Tibial nerve (tissue), 4 donors: ENCODE measurements around the gene RNF213. TPM values are rescaled to one million over a fixed set of nuclear protein-coding genes. Genes with fewer than 3 reads are reported as not detected.

ENCODE experiments used
- DNase-seq, 2 donors: peaks; one replicate each; pipeline ENCODE4 v3.0.0-alpha.2; 2019; ENCODE audit warnings: low spot score in 2 of 2
- H3K27ac ChIP-seq, 4 donors: fragments of 200-600 bp; sonication (generic) in 3 of 4; one replicate each; pipeline ENCODE4 v1.5.1; 2017 to 2019; ENCODE audit warnings: mild to moderate bottlenecking in 1 of 4
- H3K27me3 ChIP-seq, 2 donors: fragments of 200-600 bp; sonication (generic) in 1 of 2; one replicate each; pipeline versions ENCODE4 v1.5.1 to v1.6.0; 2017 to 2019
- H3K36me3 ChIP-seq, 3 donors: fragments of 200-600 bp; sonication (generic); one replicate each; pipeline ENCODE4 v1.5.1; 2018 to 2019
- H3K4me1 ChIP-seq, 4 donors: fragments of 200-600 bp; sonication (generic) in 3 of 4; one replicate each; pipeline ENCODE4 v1.5.1; 2017 to 2019
- H3K4me3 ChIP-seq, 4 donors: fragments of 200-600 bp; sonication (generic) in 3 of 4; one replicate each; pipeline ENCODE4 v1.5.1; 2017 to 2019; ENCODE audit warnings: mild to moderate bottlenecking in 1 of 4, moderate library complexity in 1 of 4
- H3K9me3 ChIP-seq, 4 donors: fragments of 200-600 bp; sonication (generic) in 3 of 4; one replicate each; pipeline ENCODE4 v1.5.1; 2017 to 2019
- EP300 ChIP-seq, 2 donors: sonication (generic); formaldehyde crosslinking; IDR thresholded peaks; one replicate each; pipeline ENCODE4 v1.6.1; 2017; ENCODE audit warnings: antibody characterized with exemption in 2 of 2, mild to moderate bottlenecking in 1 of 2
- POLR2A ChIP-seq, 2 donors: fragments of 450-650 bp; IDR thresholded peaks; one replicate each; pipeline ENCODE4 v1.6.1; 2017; ENCODE audit warnings: antibody characterized with exemption in 2 of 2, mild to moderate bottlenecking in 2 of 2, moderate library complexity in 2 of 2
- WGBS, 2 donors: methylation state at CpG; one replicate each; pipeline ENCODE4 v1.1.5; 2018; 5-methylcytosine and 5-hydroxymethylcytosine counted together
- total RNA-seq, 4 donors: library from RNA; depleted of rRNA; stranded (reverse); fragments of >200 nt; gene quantifications; one replicate each; pipeline ENCODE4 v1.1.0, GENCODE V29; 2016
- TF ChIP-seq, protein P1 (sequence below), 5 experiments: fragments of 200-600 bp in 3 of 5; fragments of 450-650 bp in 2 of 5; sonication (generic) in 3 of 5; IDR thresholded peaks; one replicate each; pipeline ENCODE4 v1.5.1; 2016 to 2019; ENCODE audit warnings: antibody characterized with exemption in 5 of 5, mild to moderate bottlenecking in 3 of 5, moderate library complexity in 2 of 5

Gene RNF213
- total RNA-seq, 4 donors from 2014 or later = 107 to 148 (median 119) TPM

- TF ChIP-seq POLR2A (IDR thresholded peaks at IDR 0.05) = no peak
- no peak for DNase-seq
- H3K9me3 ChIP-seq = no peaks in the 10 kb centered on the region
- 21 to 33% methylated on average over 14 of the region's 14 CpGs for WGBS, 2 donors
- H3K36me3 ChIP-seq = peaks cover 0 to 32% (median 0%) of the 10 kb centered on the region in 3 donors
- H3K4me3 ChIP-seq = no peak overlapping the region
- H3K27me3 ChIP-seq = no peaks in the 10 kb centered on the region
- H3K27ac ChIP-seq = no peak overlapping the region
- H3K4me1 ChIP-seq = peaks cover 0 to 9% (median 0%) of the 10 kb centered on the region in 4 donors
Measured at GRCh38 chr17:80441133-80441578, 180.5 kb downstream of the RNF213 start.

DNA sequence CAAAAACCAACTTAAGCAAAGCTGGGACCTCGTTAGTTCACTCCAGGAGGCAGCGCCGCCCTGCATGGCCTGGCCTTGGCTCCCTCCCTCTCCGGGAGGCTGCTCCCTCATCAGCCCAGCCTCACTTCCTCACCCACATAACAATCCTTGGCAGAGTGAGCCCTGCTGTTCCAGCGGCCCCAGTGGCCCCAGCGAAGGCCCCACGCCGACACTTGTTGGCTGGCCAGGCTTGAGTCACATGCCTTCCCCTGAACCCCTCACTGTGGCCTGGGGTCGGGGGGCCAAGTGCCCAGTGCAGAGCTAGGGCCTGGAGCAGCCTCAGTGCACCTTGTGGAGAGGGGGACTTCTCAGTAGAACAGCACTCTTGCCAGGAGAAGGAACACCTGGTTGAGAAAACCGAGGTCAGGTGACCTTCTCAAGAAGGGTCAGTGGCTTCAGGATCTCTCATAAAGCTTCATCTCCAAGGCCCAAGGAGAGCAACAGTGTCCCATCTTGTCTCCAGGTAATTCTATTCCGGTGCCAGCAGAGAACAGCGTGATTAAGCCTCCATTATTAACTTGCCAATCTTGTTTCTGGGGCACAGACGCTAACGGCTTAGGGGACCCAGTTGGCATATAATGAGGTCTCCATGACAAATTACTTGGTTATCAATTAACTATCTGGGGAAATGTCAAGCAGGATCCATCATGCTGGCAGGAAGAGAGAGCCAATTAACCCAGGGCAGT lies 181.1 kb downstream of the RNF213 start:
- WGBS, 2 donors = 89 to 90% methylated on average over 13 to 14 of the region's 14 CpGs
- DNase-seq = no peak
- no peaks in the 10 kb centered on the region for H3K9me3 ChIP-seq
- no peak overlapping the region for H3K27ac ChIP-seq
- TF ChIP-seq, protein P1, sequence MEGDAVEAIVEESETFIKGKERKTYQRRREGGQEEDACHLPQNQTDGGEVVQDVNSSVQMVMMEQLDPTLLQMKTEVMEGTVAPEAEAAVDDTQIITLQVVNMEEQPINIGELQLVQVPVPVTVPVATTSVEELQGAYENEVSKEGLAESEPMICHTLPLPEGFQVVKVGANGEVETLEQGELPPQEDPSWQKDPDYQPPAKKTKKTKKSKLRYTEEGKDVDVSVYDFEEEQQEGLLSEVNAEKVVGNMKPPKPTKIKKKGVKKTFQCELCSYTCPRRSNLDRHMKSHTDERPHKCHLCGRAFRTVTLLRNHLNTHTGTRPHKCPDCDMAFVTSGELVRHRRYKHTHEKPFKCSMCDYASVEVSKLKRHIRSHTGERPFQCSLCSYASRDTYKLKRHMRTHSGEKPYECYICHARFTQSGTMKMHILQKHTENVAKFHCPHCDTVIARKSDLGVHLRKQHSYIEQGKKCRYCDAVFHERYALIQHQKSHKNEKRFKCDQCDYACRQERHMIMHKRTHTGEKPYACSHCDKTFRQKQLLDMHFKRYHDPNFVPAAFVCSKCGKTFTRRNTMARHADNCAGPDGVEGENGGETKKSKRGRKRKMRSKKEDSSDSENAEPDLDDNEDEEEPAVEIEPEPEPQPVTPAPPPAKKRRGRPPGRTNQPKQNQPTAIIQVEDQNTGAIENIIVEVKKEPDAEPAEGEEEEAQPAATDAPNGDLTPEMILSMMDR (IDR thresholded peaks at IDR 0.05) = no peak
- TF ChIP-seq POLR2A (IDR thresholded peaks at IDR 0.05) (no peak), EP300 (IDR thresholded peaks at IDR 0.05) (no peak)
- H3K4me1 ChIP-seq = peaks cover 0 to 9% (median 0%) of the 10 kb centered on the region in 4 donors
- H3K4me3 ChIP-seq = no peak overlapping the region
- H3K27me3 ChIP-seq = no peaks in the 10 kb centered on the region
- peaks cover 0 to 31% (median 0%) of the 10 kb centered on the region in 3 donors for H3K36me3 ChIP-seq

DNA sequence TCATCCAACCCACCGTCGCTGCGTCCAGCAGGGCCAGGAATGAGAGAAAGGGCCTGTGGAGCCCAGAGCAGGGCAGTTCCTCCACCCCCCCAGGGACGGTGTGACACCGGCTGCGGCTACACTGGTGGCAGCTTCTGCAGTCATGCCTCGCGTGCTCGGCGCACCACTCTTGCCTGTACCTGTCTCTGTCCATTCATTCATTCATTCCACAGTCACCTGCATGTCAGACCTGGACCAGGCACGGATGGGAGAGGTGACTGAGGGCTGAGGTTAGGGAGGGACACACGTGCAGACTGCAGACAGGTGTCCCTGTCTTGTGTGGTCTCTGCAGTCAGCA lies 181.6 kb downstream of the RNF213 start:
- no peak overlapping the region for H3K4me3 ChIP-seq
- WGBS, 2 donors = 80 to 83% methylated on average over 12 of the region's 12 CpGs
- TF ChIP-seq EP300 (IDR thresholded peaks at IDR 0.05) (no peak), POLR2A (IDR thresholded peaks at IDR 0.05) (no peak)
- H3K4me1 ChIP-seq = peaks cover 0 to 9% (median 0%) of the 10 kb centered on the region in 4 donors
- H3K36me3 ChIP-seq = peaks cover 0 to 26% (median 0%) of the 10 kb centered on the region in 3 donors
- no peaks in the 10 kb centered on the region for H3K27me3 ChIP-seq
- H3K9me3 ChIP-seq = no peaks in the 10 kb centered on the region
- no peak for DNase-seq
- no peak overlapping the region for H3K27ac ChIP-seq

DNA sequence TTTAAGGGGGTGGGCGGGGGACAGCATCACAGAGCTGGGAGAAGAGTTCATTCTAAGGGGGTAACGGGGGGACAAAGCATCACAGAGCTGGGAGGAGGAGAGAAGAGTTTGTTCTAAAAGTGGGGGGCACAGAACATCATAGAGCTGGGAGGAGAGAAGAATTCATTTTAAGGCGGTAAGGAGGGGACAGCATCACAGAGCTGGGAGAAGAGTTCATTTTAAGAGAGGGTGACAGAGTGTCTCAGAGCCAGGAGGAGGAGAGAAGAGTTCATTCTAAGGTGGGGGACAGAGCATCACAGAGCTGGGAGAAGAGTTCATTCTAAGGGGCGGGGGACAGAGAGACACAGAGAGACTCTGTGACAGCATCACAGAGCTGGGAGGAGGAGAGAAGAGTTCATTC lies 182.1 kb downstream of the RNF213 start:
- H3K36me3 ChIP-seq = peaks cover 0 to 21% (median 0%) of the 10 kb centered on the region in 3 donors
- DNase-seq = no peak
- TF ChIP-seq, protein P1 (IDR thresholded peaks at IDR 0.05) = no peak
- no peak for TF ChIP-seq EP300 (IDR thresholded peaks at IDR 0.05)
- TF ChIP-seq POLR2A (IDR thresholded peaks at IDR 0.05) = no peak
- no peaks in the 10 kb centered on the region for H3K27me3 ChIP-seq
- peaks cover 0 to 9% (median 0%) of the 10 kb centered on the region in 4 donors for H3K4me1 ChIP-seq
- H3K9me3 ChIP-seq = no peaks in the 10 kb centered on the region
- H3K27ac ChIP-seq = no peak overlapping the region
- WGBS, 2 donors = 93% methylated on average over 3 to 4 of the region's 4 CpGs
- no peak overlapping the region for H3K4me3 ChIP-seq

DNA sequence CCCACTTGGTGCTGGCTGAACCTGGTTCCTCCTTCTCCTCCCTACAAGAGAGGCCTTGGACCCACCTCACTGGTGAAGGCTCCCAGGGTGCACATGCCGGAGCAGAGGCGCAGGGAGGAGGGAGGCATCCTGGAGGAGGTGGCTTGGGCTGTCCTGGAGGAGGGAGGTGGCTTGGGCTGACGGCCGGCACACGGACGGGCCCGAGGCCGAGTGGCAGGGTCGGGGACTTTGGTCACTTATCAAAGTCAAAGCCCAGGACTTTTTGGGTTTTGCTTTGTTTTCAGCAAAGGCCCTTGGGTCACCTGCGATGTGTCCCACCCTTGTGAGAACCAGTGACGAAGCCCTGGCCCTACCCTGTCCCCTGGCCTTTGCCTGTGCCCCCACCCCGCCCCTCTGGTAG lies 182.8 kb downstream of the RNF213 start:
- TF ChIP-seq, protein P1 (IDR thresholded peaks at IDR 0.05) = no peak
- TF ChIP-seq EP300 (IDR thresholded peaks at IDR 0.05) (no peak), POLR2A (IDR thresholded peaks at IDR 0.05) (no peak)
- no peaks in the 10 kb centered on the region for H3K27me3 ChIP-seq
- peaks cover 0 to 9% (median 0%) of the 10 kb centered on the region in 4 donors for H3K4me1 ChIP-seq
- H3K27ac ChIP-seq = no peak overlapping the region
- DNase-seq = no peak
- WGBS, 2 donors = 20 to 31% methylated on average over 3 to 10 of the region's 12 CpGs
- H3K4me3 ChIP-seq = no peak overlapping the region
- H3K9me3 ChIP-seq = no peaks in the 10 kb centered on the region
- H3K36me3 ChIP-seq = peaks cover 0 to 18% (median 0%) of the 10 kb centered on the region in 3 donors

- DNase-seq = no peak
- whole genome bisulfite sequencing, 2 donors = 31 to 34% methylated on average over 22 to 31 of the region's 31 CpGs
- Histone ChIP-seq H3K4me3 (no peak overlapping the region), H3K4me1 (peaks cover 0 to 9% (median 0%) of the 10 kb centered on the region in 4 donors), H3K27ac (no peak overlapping the region), H3K27me3 (no peaks in the 10 kb centered on the region), H3K9me3 (no peaks in the 10 kb centered on the region), H3K36me3 (peaks cover 0 to 12% (median 0%) of the 10 kb centered on the region in 3 donors)
- TF ChIP-seq, protein P1 (IDR thresholded peaks at IDR 0.05) = no peak
- no peak for TF ChIP-seq EP300 (IDR thresholded peaks at IDR 0.05)
- no peak for TF ChIP-seq POLR2A (IDR thresholded peaks at IDR 0.05)
Measured at GRCh38 chr17:80443916-80444643, 183.4 kb downstream of the RNF213 start.
